Caco-2 (cell line): Measurements from ENCODE around the gene SLC9A8. TPM values are rescaled to one million over a fixed set of nuclear protein-coding genes. Genes with fewer than 3 reads are reported as not detected.

Source experiments
- BruUV-seq: library from RNA; stranded (reverse); fragments of 400-500 nt; replicated peaks from 2 replicates; lab custom pipeline; 2021; lab: Mats Ljungman, UMichigan
- CTCF ChIA-PET: fragments of 300-600 bp; sonication (Branson Sonifier 250); formaldehyde crosslinking; loops from one replicate; lab custom pipeline; 2022; ENCODE audit warnings: antibody characterized with exemption; lab: Charles Lee
- POLR2A ChIA-PET: fragments of 300-600 bp; sonication (Branson Sonifier 250); formaldehyde crosslinking; loops from one replicate; lab custom pipeline; 2022; ENCODE audit warnings: antibody characterized with exemption; lab: Charles Lee
- DNase-seq, 2 experiments: peaks; one replicate each; pipeline versions ENCODE4 v3.0.0 to v3.0.0-alpha.2; 2020 to 2022
- H3K27me3 ChIP-seq: replicated peaks from 2 replicates; pipeline ENCODE4 v1.6.0; 2011; ENCODE audit warnings: low read length; ENCODE audit not compliant: control insufficient read depth, insufficient read depth
- H3K36me3 ChIP-seq: 2 replicates; pipeline ENCODE4 v1.5.1; 2011; ENCODE audit warnings: low read length; ENCODE audit not compliant: control insufficient read depth, insufficient read depth
- H3K4me1 ChIP-seq: fragments of 250-450 bp; sonication (Bioruptor Pico); 2 replicates; pipeline ENCODE4 v1.5.1; 2020; ENCODE audit warnings: mild to moderate bottlenecking
- H3K4me3 ChIP-seq: 2 replicates; pipeline ENCODE4 v1.5.1; 2011; ENCODE audit warnings: low read depth, mild to moderate bottlenecking, control low read depth, low read length
- H3K9me3 ChIP-seq: fragments of 250-450 bp; sonication (Bioruptor Pico); 2 replicates; pipeline ENCODE4 v1.5.1; 2020; ENCODE audit warnings: mild to moderate bottlenecking, moderate library complexity
- H3K27ac Mint-ChIP-seq: one replicate; pipeline ENCODE4 v1.8.0; 2022; ENCODE audit warnings: mixed read lengths; ENCODE audit not compliant: unreplicated experiment
- H3K27me3 Mint-ChIP-seq: one replicate; pipeline ENCODE4 v1.8.0; 2022; ENCODE audit warnings: mixed read lengths; ENCODE audit not compliant: insufficient read depth, unreplicated experiment
- H3K36me3 Mint-ChIP-seq: one replicate; pipeline ENCODE4 v1.8.0; 2022; ENCODE audit warnings: mild to moderate bottlenecking, mixed read lengths; ENCODE audit not compliant: insufficient read depth, unreplicated experiment
- H3K4me1 Mint-ChIP-seq: one replicate; pipeline ENCODE4 v1.8.0; 2022; ENCODE audit warnings: low read depth, mixed read lengths; ENCODE audit not compliant: unreplicated experiment
- H3K4me3 Mint-ChIP-seq: one replicate; pipeline ENCODE4 v1.8.0; 2022; ENCODE audit warnings: mild to moderate bottlenecking, moderate library complexity, mixed read lengths; ENCODE audit not compliant: unreplicated experiment
- H3K9me3 Mint-ChIP-seq: one replicate; pipeline ENCODE4 v1.8.0; 2022; ENCODE audit warnings: mixed read lengths; ENCODE audit not compliant: unreplicated experiment
- CTCF ChIP-seq, 2 experiments: fragments of 200-600 bp in 1 of 2; IDR thresholded peaks; 1 replicate in 1 of 2; 2 replicates in 1 of 2; pipeline versions ENCODE4 v1.5.1 to v1.8.0; 2011 to 2022; ENCODE audit warnings: antibody characterized with exemption in 1 of 2, control low read depth in 1 of 2, inconsistent platforms in 1 of 2, low read depth in 1 of 2, low read length in 1 of 2, mild to moderate bottlenecking in 1 of 2, moderate library complexity in 1 of 2; ENCODE audit not compliant: insufficient read depth in 1 of 2, severe bottlenecking in 1 of 2, unreplicated experiment in 1 of 2
- intact Hi-C: fragments of 100-400 bp; cut with micrococcal nuclease; formaldehyde crosslinking; loops from one replicate; pipeline ENCODE4 v1.10.0; 2022; ENCODE audit not compliant: unreplicated experiment
- total RNA-seq: library from RNA; stranded (reverse); gene quantifications from 2 replicates; pipeline ENCODE4 v1.2.3, GENCODE V29; 2022

SLC9A8 gene
- total RNA-seq, 1 experiment from 2014 or later, result 21.4 TPM

DNA sequence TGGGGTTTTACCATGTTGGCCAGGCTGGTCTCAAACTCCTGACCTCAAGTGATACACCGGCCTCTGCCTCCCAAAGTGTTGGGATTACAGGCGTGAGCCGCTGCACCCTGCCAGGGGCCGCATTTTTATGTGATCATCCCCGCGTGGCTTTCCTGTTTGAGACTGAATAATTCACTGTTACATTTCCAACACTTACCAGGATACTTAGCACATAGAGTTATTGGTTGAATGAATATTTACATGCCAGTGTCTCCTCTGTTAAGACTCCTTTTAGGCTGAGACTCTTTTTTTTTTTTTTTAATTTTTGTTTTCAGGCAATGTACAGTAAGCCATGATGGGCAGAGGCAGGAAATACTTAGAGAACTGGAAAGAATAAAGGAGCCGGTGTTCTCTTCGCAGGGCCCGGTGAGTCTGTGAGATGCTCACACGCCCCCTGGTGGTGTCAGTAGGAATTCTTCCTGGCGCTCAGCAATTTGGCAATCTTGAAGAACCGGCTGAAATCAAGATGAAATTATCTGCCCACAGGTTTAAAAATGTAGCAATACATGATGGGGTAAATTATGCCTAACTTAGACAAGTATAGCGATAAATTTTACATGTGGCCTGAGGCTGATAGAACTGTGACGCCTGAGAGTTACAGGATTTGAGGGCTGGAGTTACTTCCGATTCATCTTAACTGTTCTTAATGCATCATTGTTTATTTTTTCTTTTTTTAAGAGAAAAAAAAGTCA lies 115.9 kb downstream of the SLC9A8 start:
- Mint-ChIP-seq H3K36me3 (peaks cover under 1% of the 10 kb centered on the region), H3K4me3 (no peak overlapping the region), H3K27me3 (no peaks in the 10 kb centered on the region), H3K9me3 (peaks cover 10% of the 10 kb centered on the region), H3K27ac (no peak overlapping the region), H3K4me1 (peaks cover 2% of the 10 kb centered on the region)
- BruUV-seq, result no TSS peak
- ChIA-PET POLR2A (interaction anchor here (1.0 kb wide), 1 partner anchor 12 kb away, joined by 4 read pairs; no protein-coding TSS in a partner anchor), CTCF (interaction anchor here (1.0 to 1.1 kb wide), 2 partner anchors 9 to 12 kb away, joined by 3 to 5 read pairs; no protein-coding TSS in a partner anchor)
- peak; percentile 99 for TF ChIP-seq CTCF (IDR thresholded peaks at IDR 0.05; ENCODE audit: insufficient read depth in 1 of 2, low read depth in 1 of 2, low read length in 1 of 2, severe bottlenecking in 1 of 2, unreplicated experiment in 1 of 2)
- Histone ChIP-seq H3K4me3 (no peak overlapping the region), H3K27me3 (no peaks in the 10 kb centered on the region), H3K36me3 (no peaks in the 10 kb centered on the region), H3K9me3 (no peaks in the 10 kb centered on the region), H3K4me1 (no peaks in the 10 kb centered on the region; the same call in 1 of the 2 replicates)
- intact Hi-C loops, result loop anchor here (1.0 to 2.0 kb wide), 4 partner anchors 12 to 317 kb away; no protein-coding TSS in a partner anchor
- peak; percentile 90 to 96 for DNase-seq

- Mint-ChIP-seq H3K27me3 (no peaks in the 10 kb centered on the region), H3K27ac (no peak overlapping the region), H3K9me3 (peaks cover 10% of the 10 kb centered on the region), H3K4me1 (no peaks in the 10 kb centered on the region), H3K4me3 (no peak overlapping the region), H3K36me3 (no peaks in the 10 kb centered on the region)
- H3K4me3 ChIP-seq, result no peak overlapping the region
- BruUV-seq, result no TSS peak
- no peak for TF ChIP-seq CTCF (IDR thresholded peaks at IDR 0.05; ENCODE audit: insufficient read depth in 1 of 2, low read depth in 1 of 2, low read length in 1 of 2, severe bottlenecking in 1 of 2, unreplicated experiment in 1 of 2)
- ChIA-PET CTCF (interaction anchor here (1.0 to 1.1 kb wide), 2 partner anchors 9 to 13 kb away, joined by 3 to 5 read pairs; no protein-coding TSS in a partner anchor), POLR2A (no interaction called here)
- no peaks in the 10 kb centered on the region for H3K27me3 ChIP-seq
- H3K9me3 ChIP-seq, result no peaks in the 10 kb centered on the region
- intact Hi-C loops, result loop anchor here (2.0 kb wide), 1 partner anchor 28 kb away; no protein-coding TSS in a partner anchor
- no peaks in the 10 kb centered on the region for H3K36me3 ChIP-seq
- DNase-seq, result no peak
- H3K4me1 ChIP-seq, result no peaks in the 10 kb centered on the region
These were observed 116.5 kb downstream of the SLC9A8 start for GRCh38 chr20:49929142-49929494.

DNA sequence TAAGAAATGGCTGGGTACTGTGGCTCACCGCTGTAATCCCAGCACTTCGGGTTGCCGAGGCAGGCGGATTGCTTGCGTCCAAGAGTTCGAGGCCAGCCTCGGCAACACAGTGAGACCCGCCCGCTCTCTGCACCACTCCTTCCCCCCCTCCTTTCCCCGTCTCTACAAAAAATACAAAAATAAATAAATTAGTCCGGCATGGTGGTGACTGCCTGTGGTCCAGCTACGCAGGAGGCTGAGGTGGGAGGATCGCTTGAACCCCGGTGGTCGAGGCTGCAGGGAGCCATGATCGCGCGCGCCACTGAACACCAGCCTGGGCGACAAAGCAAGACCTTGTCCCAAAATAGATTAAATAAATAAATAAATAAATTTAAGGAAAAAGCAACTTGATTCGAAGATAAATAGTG lies 123.1 kb downstream of the SLC9A8 start:
- Histone ChIP-seq H3K4me3 (peak overlapping the region; percentile 87), H3K27me3 (no peaks in the 10 kb centered on the region), H3K9me3 (no peaks in the 10 kb centered on the region), H3K4me1 (peaks cover 25% of the 10 kb centered on the region), H3K36me3 (peaks cover 4% of the 10 kb centered on the region; the same call in 1 of the 2 replicates)
- Mint-ChIP-seq H3K36me3 (peaks cover 40% of the 10 kb centered on the region), H3K9me3 (no peaks in the 10 kb centered on the region), H3K4me1 (peaks cover 31% of the 10 kb centered on the region), H3K27ac (peak overlapping the region; percentile 91), H3K27me3 (no peaks in the 10 kb centered on the region), H3K4me3 (peak overlapping the region; percentile 93)
- intact Hi-C loops, result loop anchor here (1.0 to 2.0 kb wide), 2 partner anchors 19 to 41 kb away; no protein-coding TSS in a partner anchor
- TF ChIP-seq CTCF (IDR thresholded peaks at IDR 0.05; ENCODE audit: insufficient read depth in 1 of 2, low read depth in 1 of 2, low read length in 1 of 2, severe bottlenecking in 1 of 2, unreplicated experiment in 1 of 2), result no peak
- BruUV-seq, result no TSS peak
- ChIA-PET CTCF (interaction anchor here (0.7 to 3.7 kb wide), 8 partner anchors 10 to 325 kb away, joined by 3 to 33 read pairs (median 6); partner anchors contain the start of gene SPATA2), POLR2A (interaction anchor here (0.5 to 4.4 kb wide), 12 partner anchors 10 to 995 kb away, joined by 3 to 123 read pairs (median 4); partner anchors contain the start of gene SPATA2)
- DNase-seq, result no peak
